ENCODE results near the gene UST.

Gene UST, protein sequence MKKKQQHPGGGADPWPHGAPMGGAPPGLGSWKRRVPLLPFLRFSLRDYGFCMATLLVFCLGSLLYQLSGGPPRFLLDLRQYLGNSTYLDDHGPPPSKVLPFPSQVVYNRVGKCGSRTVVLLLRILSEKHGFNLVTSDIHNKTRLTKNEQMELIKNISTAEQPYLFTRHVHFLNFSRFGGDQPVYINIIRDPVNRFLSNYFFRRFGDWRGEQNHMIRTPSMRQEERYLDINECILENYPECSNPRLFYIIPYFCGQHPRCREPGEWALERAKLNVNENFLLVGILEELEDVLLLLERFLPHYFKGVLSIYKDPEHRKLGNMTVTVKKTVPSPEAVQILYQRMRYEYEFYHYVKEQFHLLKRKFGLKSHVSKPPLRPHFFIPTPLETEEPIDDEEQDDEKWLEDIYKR

DNA sequence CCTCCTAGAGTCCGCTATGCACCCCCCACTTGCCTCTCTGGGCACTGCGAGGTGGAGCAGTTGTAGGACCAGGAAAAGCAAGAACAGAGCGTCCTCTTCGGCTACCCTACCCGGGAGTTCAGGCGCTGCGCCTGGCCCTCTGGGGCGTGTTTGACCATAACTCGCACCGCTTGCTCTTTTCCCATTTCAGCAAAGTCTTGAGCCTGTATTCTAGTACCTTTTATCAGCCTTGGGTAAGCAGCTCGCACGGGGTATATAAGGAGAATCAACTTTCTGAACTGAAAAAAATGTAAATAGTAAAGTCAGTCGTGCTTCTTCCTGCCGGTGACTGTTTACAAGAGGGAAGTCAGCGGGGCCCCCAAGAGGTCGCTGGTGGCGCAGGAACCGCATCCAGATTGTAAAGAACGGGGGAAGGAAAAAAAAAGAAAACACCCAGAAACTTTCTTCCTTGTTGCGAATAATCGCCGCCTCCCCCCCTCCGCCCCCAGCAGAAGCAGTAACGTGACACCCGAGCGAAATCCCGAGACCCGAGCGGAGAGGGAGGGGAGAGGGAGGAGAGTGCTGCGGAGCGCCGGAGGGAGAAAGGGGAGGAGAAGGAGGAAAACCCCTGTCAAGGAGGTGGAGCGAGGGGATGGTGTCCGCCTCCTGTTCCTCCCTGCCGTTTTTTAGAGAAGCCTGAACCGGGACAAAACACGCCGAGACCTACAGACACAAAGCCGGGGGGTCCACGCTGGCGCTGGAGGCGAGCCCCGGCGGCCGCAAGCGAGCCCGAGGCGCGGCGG lies at the start of gene UST:
TSS of gene UST (plus strand) at position 668 of the 782 bp plus-strand sequence. CDS start 401 bp downstream, outside the sequence.
- ChIA-PET POLR2A (no interaction called here), CTCF (interaction anchor here (1.0 to 2.8 kb wide), 5 partner anchors 10 to 186 kb away, joined by 3 to 13 read pairs (median 5); no protein-coding TSS in a partner anchor)
- TF ChIP-seq, protein P1, sequence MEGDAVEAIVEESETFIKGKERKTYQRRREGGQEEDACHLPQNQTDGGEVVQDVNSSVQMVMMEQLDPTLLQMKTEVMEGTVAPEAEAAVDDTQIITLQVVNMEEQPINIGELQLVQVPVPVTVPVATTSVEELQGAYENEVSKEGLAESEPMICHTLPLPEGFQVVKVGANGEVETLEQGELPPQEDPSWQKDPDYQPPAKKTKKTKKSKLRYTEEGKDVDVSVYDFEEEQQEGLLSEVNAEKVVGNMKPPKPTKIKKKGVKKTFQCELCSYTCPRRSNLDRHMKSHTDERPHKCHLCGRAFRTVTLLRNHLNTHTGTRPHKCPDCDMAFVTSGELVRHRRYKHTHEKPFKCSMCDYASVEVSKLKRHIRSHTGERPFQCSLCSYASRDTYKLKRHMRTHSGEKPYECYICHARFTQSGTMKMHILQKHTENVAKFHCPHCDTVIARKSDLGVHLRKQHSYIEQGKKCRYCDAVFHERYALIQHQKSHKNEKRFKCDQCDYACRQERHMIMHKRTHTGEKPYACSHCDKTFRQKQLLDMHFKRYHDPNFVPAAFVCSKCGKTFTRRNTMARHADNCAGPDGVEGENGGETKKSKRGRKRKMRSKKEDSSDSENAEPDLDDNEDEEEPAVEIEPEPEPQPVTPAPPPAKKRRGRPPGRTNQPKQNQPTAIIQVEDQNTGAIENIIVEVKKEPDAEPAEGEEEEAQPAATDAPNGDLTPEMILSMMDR (IDR thresholded peaks at IDR 0.05; ENCODE audit: control extremely low read depth, extremely low read depth, low read depth, missing control alignments), result peak; percentile 62
- DNase-seq (ENCODE audit: extremely low spot score), result peak; percentile 65

DNA sequence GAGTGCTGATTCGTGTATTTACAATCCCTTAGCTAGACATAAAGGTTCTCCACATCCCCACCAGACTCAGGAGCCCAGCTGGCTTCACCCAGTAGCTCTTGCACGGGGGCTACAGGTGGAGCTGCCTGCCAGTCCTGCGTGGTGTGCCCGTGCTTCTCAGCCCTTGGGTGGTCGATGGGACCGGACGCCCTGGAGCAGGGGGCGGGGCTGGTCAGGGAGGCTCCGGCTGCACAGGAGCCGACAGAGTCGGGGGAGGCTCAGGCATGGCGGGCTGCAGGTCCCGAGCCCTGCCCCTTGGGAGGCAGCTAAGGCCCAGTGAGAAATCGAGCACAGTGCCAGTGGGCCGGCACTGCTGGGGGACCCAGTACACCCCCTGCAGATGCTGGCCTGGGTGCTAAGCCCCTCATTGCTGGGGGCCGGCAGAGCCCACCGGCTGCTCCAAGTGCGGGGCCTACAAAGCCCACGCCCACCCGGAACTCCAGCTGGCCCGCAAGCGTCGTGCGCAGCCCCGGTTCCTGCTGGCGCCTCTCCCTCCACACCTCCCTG lies 48.9 kb upstream of the UST start:
- POLR2A ChIA-PET, result interaction anchor here (1.0 kb wide), 1 partner anchor 77 kb away, joined by 3 read pairs; no protein-coding TSS in a partner anchor
- DNase-seq (ENCODE audit: extremely low spot score), result no peak
- TF ChIP-seq, protein P1 (IDR thresholded peaks at IDR 0.05; ENCODE audit: control extremely low read depth, extremely low read depth, low read depth, missing control alignments), result no peak
- CTCF ChIA-PET, result interaction anchor here (1.3 to 2.9 kb wide), 4 partner anchors 10 to 120 kb away, joined by 3 to 17 read pairs (median 6); no protein-coding TSS in a partner anchor

DNA sequence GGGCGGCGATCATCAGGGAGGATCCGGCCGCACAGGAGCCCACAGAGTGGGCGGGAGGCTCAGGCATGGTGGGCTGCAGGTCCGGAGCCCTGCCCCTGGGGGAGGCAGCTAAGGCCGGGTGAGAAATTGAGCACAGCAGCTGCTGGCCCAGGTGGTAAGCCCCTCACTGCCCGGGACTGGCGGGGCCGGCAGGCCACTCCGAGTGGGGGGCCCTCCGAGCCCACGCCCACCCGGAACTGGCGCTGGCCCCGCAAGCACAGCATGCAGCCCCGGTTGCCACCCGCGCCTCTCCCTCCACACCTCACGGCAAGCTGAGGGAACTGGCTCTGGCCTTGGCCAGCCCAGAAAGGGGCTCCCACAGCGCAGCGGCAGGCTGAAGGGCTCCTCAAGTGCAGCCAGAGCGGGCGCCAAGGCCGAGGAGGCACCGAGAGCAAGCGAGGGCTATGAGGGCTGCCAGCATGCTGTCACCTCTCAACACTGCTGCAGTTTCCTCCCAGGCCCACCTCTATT lies 48.1 kb upstream of the UST start:
- TF ChIP-seq, protein P1 (IDR thresholded peaks at IDR 0.05; ENCODE audit: control extremely low read depth, extremely low read depth, low read depth, missing control alignments), result no peak
- ChIA-PET POLR2A (no interaction called here), CTCF (interaction anchor here (1.3 to 2.9 kb wide), 2 partner anchors 19 to 121 kb away, joined by 3 to 17 read pairs; no protein-coding TSS in a partner anchor)

DNA sequence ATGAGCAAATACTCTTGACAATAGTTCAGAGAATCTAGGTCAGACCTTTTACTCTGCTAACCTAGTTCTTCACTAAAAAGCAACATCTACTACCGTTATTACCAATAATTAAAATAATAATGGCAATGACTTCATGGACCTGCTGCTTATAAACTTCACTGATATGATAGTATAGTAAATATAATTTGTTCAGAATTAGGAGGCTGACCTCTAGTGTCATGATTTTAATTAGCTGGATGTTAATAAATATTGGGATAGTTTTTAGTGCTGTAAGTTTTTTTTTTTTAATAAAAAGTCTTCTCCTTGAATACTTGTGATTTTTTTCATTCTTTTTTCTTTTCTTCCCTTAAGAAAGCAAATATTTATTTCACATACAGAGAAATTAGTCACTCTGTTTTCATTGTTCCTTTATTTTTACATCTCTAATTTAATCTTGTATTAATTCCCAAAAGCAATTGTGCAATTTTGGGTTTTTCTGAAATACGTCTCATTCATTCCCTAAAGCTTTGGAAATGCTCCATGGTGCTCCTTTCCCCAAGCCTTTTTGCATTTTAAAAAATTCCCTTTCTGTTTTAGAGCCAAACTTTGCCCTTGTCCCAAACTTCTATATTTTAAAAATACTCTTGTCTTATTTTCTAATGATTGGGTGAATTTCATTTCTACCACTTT lies 46.6 kb upstream of the UST start:
- CTCF ChIA-PET, result interaction anchor here (1.3 to 3.7 kb wide), 3 partner anchors 21 to 140 kb away, joined by 4 to 23 read pairs (median 5); no protein-coding TSS in a partner anchor
- POLR2A ChIA-PET, result no interaction called here
- no peak for DNase-seq (ENCODE audit: extremely low spot score)
- TF ChIP-seq, protein P1 (IDR thresholded peaks at IDR 0.05; ENCODE audit: control extremely low read depth, extremely low read depth, low read depth, missing control alignments), result peak; percentile 20

More for the DNA sequence above, 48.1 kb upstream of the UST start:
- DNase-seq (ENCODE audit: extremely low spot score), result no peak

DNA sequence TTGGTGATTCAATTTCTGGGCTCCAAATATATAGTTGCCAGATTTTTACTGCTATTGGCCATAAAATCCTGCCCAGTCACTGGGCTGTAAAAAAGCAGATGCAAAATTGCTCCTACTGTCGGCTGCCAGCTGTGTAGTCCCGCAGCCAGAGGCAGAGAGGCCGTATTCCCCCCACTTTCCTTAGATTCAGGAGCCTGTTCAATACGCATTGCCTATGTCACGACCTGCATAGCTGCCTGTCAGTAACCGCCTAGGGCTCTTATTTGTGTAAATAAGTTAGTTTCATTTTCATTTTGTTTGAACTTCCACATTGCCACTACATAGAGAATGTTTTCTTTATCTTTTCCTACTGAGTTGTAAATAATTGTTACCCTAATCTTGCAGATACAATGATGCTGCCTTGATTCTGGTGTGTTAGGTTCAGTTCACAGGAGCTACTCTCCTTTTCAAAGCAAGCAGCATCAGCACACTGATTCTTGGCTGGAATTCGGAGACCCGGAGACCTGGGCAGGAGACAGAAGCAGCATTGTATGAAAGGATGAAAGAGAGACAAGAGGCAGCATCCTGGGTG lies 46.0 kb upstream of the UST start:
- peak; percentile 52 for DNase-seq (ENCODE audit: extremely low spot score)
- CTCF ChIA-PET, result interaction anchor here (0.9 to 3.7 kb wide), 4 partner anchors 20 to 141 kb away, joined by 3 to 23 read pairs (median 4); no protein-coding TSS in a partner anchor
- TF ChIP-seq, protein P1 (IDR thresholded peaks at IDR 0.05; ENCODE audit: control extremely low read depth, extremely low read depth, low read depth, missing control alignments), result no peak
- POLR2A ChIA-PET, result interaction anchor here (1.5 kb wide), 1 partner anchor 23 kb away, joined by 3 read pairs; no protein-coding TSS in a partner anchor

All from GM10248 (cell line).